PC-3 (cell line): ENCODE results near the gene STRN.

Experiments
- EZH2 ChIP-seq: fragments of 300-600 bp; sonication (generic); IDR thresholded peaks from one replicate; pipeline ENCODE4 v1.6.1; 2017; ENCODE audit warnings: antibody characterized with exemption, mild to moderate bottlenecking, low read length; ENCODE audit not compliant: unreplicated experiment
- EZH2phosphoT487 ChIP-seq: fragments of 300-600 bp; sonication (generic); IDR thresholded peaks from 2 replicates; pipeline ENCODE4 v1.6.1; 2018; ENCODE audit warnings: mild to moderate bottlenecking, antibody characterized with exemption, low read length, borderline replicate concordance
- TF ChIP-seq, protein P1 (sequence below): fragments of 300-600 bp; sonication (generic); conservative IDR thresholded peaks from 2 replicates; pipeline ENCODE4 v1.5.1; 2017; ENCODE audit warnings: antibody characterized with exemption, low read depth, mild to moderate bottlenecking, low read length

DNA sequence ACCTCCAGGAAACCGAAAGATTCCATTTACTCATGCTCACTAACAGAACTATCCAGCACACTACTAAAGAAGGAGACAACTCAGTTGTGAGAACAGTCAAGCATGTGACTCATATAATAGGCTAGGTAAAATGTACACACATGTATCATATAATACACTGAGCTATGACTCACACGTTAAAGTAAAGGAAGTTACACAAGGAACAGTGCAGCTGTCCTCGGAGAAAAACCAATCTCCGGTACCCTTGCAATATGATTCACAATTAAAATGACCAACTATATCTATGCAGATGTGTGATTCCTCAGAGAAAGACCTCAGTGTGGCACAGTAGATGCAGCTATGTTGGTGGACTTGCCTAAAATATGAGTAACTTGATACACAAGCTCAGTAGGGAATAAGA is 76.5 kb downstream of the STRN start:
- TF ChIP-seq, protein P1, sequence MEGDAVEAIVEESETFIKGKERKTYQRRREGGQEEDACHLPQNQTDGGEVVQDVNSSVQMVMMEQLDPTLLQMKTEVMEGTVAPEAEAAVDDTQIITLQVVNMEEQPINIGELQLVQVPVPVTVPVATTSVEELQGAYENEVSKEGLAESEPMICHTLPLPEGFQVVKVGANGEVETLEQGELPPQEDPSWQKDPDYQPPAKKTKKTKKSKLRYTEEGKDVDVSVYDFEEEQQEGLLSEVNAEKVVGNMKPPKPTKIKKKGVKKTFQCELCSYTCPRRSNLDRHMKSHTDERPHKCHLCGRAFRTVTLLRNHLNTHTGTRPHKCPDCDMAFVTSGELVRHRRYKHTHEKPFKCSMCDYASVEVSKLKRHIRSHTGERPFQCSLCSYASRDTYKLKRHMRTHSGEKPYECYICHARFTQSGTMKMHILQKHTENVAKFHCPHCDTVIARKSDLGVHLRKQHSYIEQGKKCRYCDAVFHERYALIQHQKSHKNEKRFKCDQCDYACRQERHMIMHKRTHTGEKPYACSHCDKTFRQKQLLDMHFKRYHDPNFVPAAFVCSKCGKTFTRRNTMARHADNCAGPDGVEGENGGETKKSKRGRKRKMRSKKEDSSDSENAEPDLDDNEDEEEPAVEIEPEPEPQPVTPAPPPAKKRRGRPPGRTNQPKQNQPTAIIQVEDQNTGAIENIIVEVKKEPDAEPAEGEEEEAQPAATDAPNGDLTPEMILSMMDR, result no peak
- no peak for TF ChIP-seq EZH2
- no peak for TF ChIP-seq EZH2phosphoT487
